ENCODE results near the gene ACOXL. TPM values are rescaled to one million over a fixed set of nuclear protein-coding genes. Genes with fewer than 3 reads are reported as not detected.

ACOXL gene
- total RNA-seq, 2 experiments from 2014 or later = not detected

- ChIA-PET POLR2A (no interaction called here), CTCF (no interaction called here)
- no peak overlapping the region for H3K4me3 Mint-ChIP-seq
- H3K9me3 ChIP-seq (ENCODE audit: control insufficient read depth in 1 of 2, insufficient read depth in 1 of 2, low read length in 2 of 2) = peaks cover 7 to 8% of the 10 kb centered on the region in 2 experiments
- no peak overlapping the region for H3K4me3 ChIP-seq (ENCODE audit: low read length)
- peaks cover 18% of the 10 kb centered on the region for H3K27me3 Mint-ChIP-seq
- TF ChIP-seq, protein P1, sequence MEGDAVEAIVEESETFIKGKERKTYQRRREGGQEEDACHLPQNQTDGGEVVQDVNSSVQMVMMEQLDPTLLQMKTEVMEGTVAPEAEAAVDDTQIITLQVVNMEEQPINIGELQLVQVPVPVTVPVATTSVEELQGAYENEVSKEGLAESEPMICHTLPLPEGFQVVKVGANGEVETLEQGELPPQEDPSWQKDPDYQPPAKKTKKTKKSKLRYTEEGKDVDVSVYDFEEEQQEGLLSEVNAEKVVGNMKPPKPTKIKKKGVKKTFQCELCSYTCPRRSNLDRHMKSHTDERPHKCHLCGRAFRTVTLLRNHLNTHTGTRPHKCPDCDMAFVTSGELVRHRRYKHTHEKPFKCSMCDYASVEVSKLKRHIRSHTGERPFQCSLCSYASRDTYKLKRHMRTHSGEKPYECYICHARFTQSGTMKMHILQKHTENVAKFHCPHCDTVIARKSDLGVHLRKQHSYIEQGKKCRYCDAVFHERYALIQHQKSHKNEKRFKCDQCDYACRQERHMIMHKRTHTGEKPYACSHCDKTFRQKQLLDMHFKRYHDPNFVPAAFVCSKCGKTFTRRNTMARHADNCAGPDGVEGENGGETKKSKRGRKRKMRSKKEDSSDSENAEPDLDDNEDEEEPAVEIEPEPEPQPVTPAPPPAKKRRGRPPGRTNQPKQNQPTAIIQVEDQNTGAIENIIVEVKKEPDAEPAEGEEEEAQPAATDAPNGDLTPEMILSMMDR (IDR thresholded peaks at IDR 0.05) = no peak
- H3K4me1 ChIP-seq (ENCODE audit: insufficient read depth, low read length) = peaks cover 3% of the 10 kb centered on the region
- no peaks in the 10 kb centered on the region for H3K36me3 ChIP-seq (ENCODE audit: insufficient read depth, low read length)
- H3K4me1 Mint-ChIP-seq (ENCODE audit: low read depth) = peaks cover 15% of the 10 kb centered on the region
- ATAC-seq (ENCODE audit: poor library complexity) = no peak
- intact Hi-C loops (cut with DNase I, micrococcal nuclease) = no loop called here
- H3K27ac ChIP-seq (ENCODE audit: low read depth in 1 of 2, low read length in 2 of 2) = no peak overlapping the region
- H3K36me3 Mint-ChIP-seq (ENCODE audit: low read depth) = no peaks in the 10 kb centered on the region
- DNase-seq = no peak
- no peak overlapping the region for H3K27ac Mint-ChIP-seq
- peaks cover 0 to 5% of the 10 kb centered on the region in 2 experiments for H3K27me3 ChIP-seq (ENCODE audit: control insufficient read depth in 1 of 2, insufficient read depth in 2 of 2, low read length in 2 of 2)
- peaks cover 2% of the 10 kb centered on the region for H3K9me3 Mint-ChIP-seq
These were observed 323.4 kb downstream of the ACOXL start for GRCh38 chr2:111055735-111056134.

- TF ChIP-seq, protein P1 (IDR thresholded peaks at IDR 0.05) = no peak
- Mint-ChIP-seq H3K27ac (no peak overlapping the region), H3K27me3 (peaks cover 14% of the 10 kb centered on the region), H3K9me3 (peaks cover 2% of the 10 kb centered on the region), H3K4me3 (no peak overlapping the region), H3K4me1 (ENCODE audit: low read depth) (peaks cover 9% of the 10 kb centered on the region), H3K36me3 (ENCODE audit: low read depth) (no peaks in the 10 kb centered on the region)
- Histone ChIP-seq H3K4me3 (ENCODE audit: low read length) (no peak overlapping the region), H3K9me3 (ENCODE audit: control insufficient read depth in 1 of 2, insufficient read depth in 1 of 2, low read length in 2 of 2) (peaks cover 7 to 10% of the 10 kb centered on the region in 2 experiments), H3K27me3 (ENCODE audit: control insufficient read depth in 1 of 2, insufficient read depth in 2 of 2, low read length in 2 of 2) (peaks cover 0 to 5% of the 10 kb centered on the region in 2 experiments), H3K4me1 (ENCODE audit: insufficient read depth, low read length) (peaks cover 3% of the 10 kb centered on the region), H3K27ac (ENCODE audit: low read depth in 1 of 2, low read length in 2 of 2) (no peak overlapping the region), H3K36me3 (ENCODE audit: insufficient read depth, low read length) (no peaks in the 10 kb centered on the region)
- intact Hi-C loops (cut with DNase I, micrococcal nuclease) = no loop called here
- ATAC-seq (ENCODE audit: poor library complexity) (no peak), DNase-seq (no peak)
- ChIA-PET POLR2A (no interaction called here), CTCF (no interaction called here)
These were observed 324.7 kb downstream of the ACOXL start for GRCh38 chr2:111057045-111057444.

DNA sequence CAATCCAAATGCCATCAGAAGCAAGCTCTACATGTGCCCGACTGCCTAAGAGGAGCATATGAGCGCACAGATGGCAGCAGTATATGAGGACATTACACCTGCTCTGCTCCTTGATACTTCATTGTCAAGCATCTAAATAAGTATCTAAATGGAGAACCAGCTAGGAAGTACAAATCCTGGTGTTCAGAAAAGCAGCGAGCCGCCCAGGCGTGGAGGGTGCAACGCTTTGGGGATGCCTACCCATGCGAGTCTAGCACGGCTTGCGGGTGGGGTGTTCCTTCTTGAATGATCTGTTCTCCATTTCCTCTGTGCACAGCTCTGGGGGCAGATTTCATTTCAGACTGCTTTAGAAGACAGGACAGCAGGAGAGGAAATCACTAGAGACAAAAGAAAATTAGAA lies 325.3 kb downstream of the ACOXL start:
- no peaks in the 10 kb centered on the region for H3K36me3 Mint-ChIP-seq (ENCODE audit: low read depth)
- no peak overlapping the region for H3K4me3 Mint-ChIP-seq
- Histone ChIP-seq H3K4me1 (ENCODE audit: insufficient read depth, low read length) (peaks cover 3% of the 10 kb centered on the region), H3K4me3 (ENCODE audit: low read length) (no peak overlapping the region), H3K27ac (ENCODE audit: low read depth in 1 of 2, low read length in 2 of 2) (no peak overlapping the region), H3K36me3 (ENCODE audit: insufficient read depth, low read length) (no peaks in the 10 kb centered on the region), H3K27me3 (ENCODE audit: control insufficient read depth in 1 of 2, insufficient read depth in 2 of 2, low read length in 2 of 2) (peaks cover 0 to 5% of the 10 kb centered on the region in 2 experiments), H3K9me3 (ENCODE audit: control insufficient read depth in 1 of 2, insufficient read depth in 1 of 2, low read length in 2 of 2) (peaks cover 7 to 10% of the 10 kb centered on the region in 2 experiments)
- intact Hi-C loops (cut with DNase I, micrococcal nuclease) = no loop called here
- peaks cover 2% of the 10 kb centered on the region for H3K9me3 Mint-ChIP-seq
- ChIA-PET POLR2A (no interaction called here), CTCF (interaction anchor here (0.6 kb wide), 1 partner anchor 478 kb away, joined by 4 read pairs; no protein-coding TSS in a partner anchor)
- TF ChIP-seq, protein P1 (IDR thresholded peaks at IDR 0.05) = no peak
- DNase-seq (no peak), ATAC-seq (ENCODE audit: poor library complexity) (no peak)
- H3K27me3 Mint-ChIP-seq = peaks cover 12% of the 10 kb centered on the region
- no peak overlapping the region for H3K27ac Mint-ChIP-seq
- peaks cover 9% of the 10 kb centered on the region for H3K4me1 Mint-ChIP-seq (ENCODE audit: low read depth)

Data from CD4-positive, alpha-beta T cell (primary cell).